NOMO-1 (cell line): ENCODE results near the gene CFAP251.

Source experiments
- DNase-seq, 2 experiments: peaks; one replicate each; lab custom pipeline; 2025; ENCODE audit not compliant: unreplicated experiment in 2 of 2; lab: John Stamatoyannopoulos, UW

Gene CFAP251

GRCh38 chr12:121946313-121947025 lies 28.1 kb downstream of the CFAP251 start:
- DNase-seq: no peak

- no peak for DNase-seq
Observed at GRCh38 chr12:121947981-121948380, 29.6 kb downstream of the CFAP251 start.

GRCh38 chr12:121949648-121950397 lies 31.4 kb downstream of the CFAP251 start:
- no peak for DNase-seq

GRCh38 chr12:121953117-121953692 lies 34.8 kb downstream of the CFAP251 start:
- DNase-seq: no peak

GRCh38 chr12:121953695-121954094 lies 35.3 kb downstream of the CFAP251 start:
- DNase-seq: no peak

GRCh38 chr12:121955258-121956237 lies 37.2 kb downstream of the CFAP251 start:
- DNase-seq: no peak

- DNase-seq: no peak
Observed at GRCh38 chr12:121957861-121958515, 39.6 kb downstream of the CFAP251 start.

- no peak for DNase-seq
Observed at GRCh38 chr12:121958541-121959240, 40.3 kb downstream of the CFAP251 start.

- DNase-seq: no peak
Observed at GRCh38 chr12:121960541-121960940, 42.1 kb downstream of the CFAP251 start.

- DNase-seq: no peak
Observed at GRCh38 chr12:121961195-121961879, 42.9 kb downstream of the CFAP251 start.

GRCh38 chr12:121963341-121964018 lies 45.1 kb downstream of the CFAP251 start:
- no peak for DNase-seq

- DNase-seq: no peak
Observed at GRCh38 chr12:121964813-121965643, 46.6 kb downstream of the CFAP251 start.

- DNase-seq: no peak
Observed at GRCh38 chr12:121966959-121967358, 48.6 kb downstream of the CFAP251 start.

- DNase-seq: peak; percentile 65 to 73
Observed at GRCh38 chr12:121968876-121969275, 50.5 kb downstream of the CFAP251 start.

- DNase-seq: no peak
Observed at GRCh38 chr12:121969726-121970125, 51.3 kb downstream of the CFAP251 start.

- peak in 1 of 2 experiments; percentile 17 for DNase-seq
Observed at GRCh38 chr12:121970581-121971300, 52.3 kb downstream of the CFAP251 start.
